HepG2 (cell line): ENCODE measurements around the gene NOB1. TPM values are rescaled to one million over a fixed set of nuclear protein-coding genes. Genes with fewer than 3 reads are reported as not detected.
A peak's percentile ranks its signal among the peaks of the same experiment; 100 is the strongest.

Source experiments
- DR1 ChIP-seq: sonication (generic); formaldehyde crosslinking; IDR thresholded peaks from 2 replicates; pipeline ENCODE4 v1.8.0; 2021; ENCODE audit warnings: mild to moderate bottlenecking, missing genetic modification reagents, inconsistent platforms
- EEA1 ChIP-seq: sonication (generic); formaldehyde crosslinking; IDR thresholded peaks from 2 replicates; pipeline ENCODE4 v1.5.1; 2020; ENCODE audit warnings: mild to moderate bottlenecking, missing genetic modification reagents, borderline replicate concordance
- JARID2 ChIP-seq: sonication (generic); formaldehyde crosslinking; IDR thresholded peaks from 2 replicates; pipeline ENCODE4 v1.8.1; 2023; ENCODE audit warnings: missing genetic modification reagents, inconsistent platforms; ENCODE audit not compliant: insufficient replicate concordance
- KAT7 ChIP-seq: IDR thresholded peaks from 2 replicates; pipeline ENCODE4 v1.6.1; 2018; ENCODE audit warnings: borderline replicate concordance, missing compliant biosample characterization
- NFIB ChIP-seq: sonication (generic); formaldehyde crosslinking; IDR thresholded peaks from 2 replicates; pipeline ENCODE4 v1.9.0; 2021; ENCODE audit warnings: missing genetic modification reagents, mild to moderate bottlenecking, borderline replicate concordance
- RXRA ChIP-seq: sonication (generic); formaldehyde crosslinking; IDR thresholded peaks from 2 replicates; pipeline ENCODE4 v1.5.1; 2020; ENCODE audit warnings: missing genetic modification reagents
- SMYD3 ChIP-seq: sonication (generic); formaldehyde crosslinking; IDR thresholded peaks from 2 replicates; pipeline ENCODE4 v1.8.1; 2023; ENCODE audit warnings: mild to moderate bottlenecking, missing genetic modification reagents
- ZNF292 ChIP-seq: sonication (generic); formaldehyde crosslinking; IDR thresholded peaks from 2 replicates; pipeline ENCODE4 v1.8.1; 2022; ENCODE audit warnings: mild to moderate bottlenecking, low read depth, missing genetic modification reagents, borderline replicate concordance
- ZNF552 ChIP-seq: sonication (generic); formaldehyde crosslinking; IDR thresholded peaks from 2 replicates; pipeline ENCODE4 v1.9.0; 2022; ENCODE audit warnings: missing genetic modification reagents, mild to moderate bottlenecking, borderline replicate concordance
- ZNF674 ChIP-seq: sonication (generic); formaldehyde crosslinking; IDR thresholded peaks from 2 replicates; pipeline ENCODE4 v1.5.0; 2020; ENCODE audit warnings: low read depth, mild to moderate bottlenecking, missing genetic modification reagents
- polyA plus RNA-seq, 8 experiments: library from polyadenylated mRNA; depleted of rRNA in 3 of 8; stranded (reverse) in 7 of 8; unstranded in 1 of 8; fragments of >200 nt; fragmentation: Illumina TruSeq in 4 of 8; extraction: Trizol in 4 of 8; gene quantifications; 2 replicates each; pipeline versions ENCODE4 v1.2.1 to v1.2.3, GENCODE V29; 2011 to 2016; ENCODE audit warnings: low read depth in 4 of 8, missing spikeins in 1 of 8, mixed read lengths in 1 of 8; ENCODE audit not compliant: insufficient read depth in 1 of 8
- total RNA-seq, 5 experiments: library from RNA; depleted of rRNA; stranded (reverse); fragments of >200 nt; fragmentation: Illumina TruSeq; extraction: Trizol; gene quantifications; 2 replicates each; pipeline ENCODE4 v1.2.3, GENCODE V29; 2016; ENCODE audit warnings: low read depth in 1 of 5
- TF ChIP-seq, protein P1 (sequence below): sonication (generic); formaldehyde crosslinking; IDR thresholded peaks from 2 replicates; pipeline ENCODE4 v1.5.0; 2020; ENCODE audit warnings: missing genetic modification reagents, mild to moderate bottlenecking, borderline replicate concordance
- TF ChIP-seq, protein P2 (sequence below): sonication (generic); formaldehyde crosslinking; IDR thresholded peaks from 2 replicates; pipeline ENCODE4 v1.5.0; 2020; ENCODE audit warnings: mild to moderate bottlenecking, missing genetic modification reagents, moderate library complexity
- TF ChIP-seq, protein P3 (sequence below): sonication (generic); formaldehyde crosslinking; IDR thresholded peaks from 2 replicates; pipeline ENCODE4 v1.8.1; 2023; ENCODE audit warnings: missing genetic modification reagents, inconsistent platforms, borderline replicate concordance
- TF ChIP-seq, protein P4 (sequence below): sonication (generic); formaldehyde crosslinking; IDR thresholded peaks from 2 replicates; pipeline ENCODE4 v1.4.0; 2020; ENCODE audit warnings: missing genetic modification reagents
- TF ChIP-seq, protein P5 (sequence below): sonication (generic); formaldehyde crosslinking; IDR thresholded peaks from 2 replicates; pipeline ENCODE4 v1.8.0; 2022; ENCODE audit warnings: missing genetic modification reagents, mild to moderate bottlenecking, inconsistent platforms, borderline replicate concordance
- TF ChIP-seq, protein P6 (sequence below): sonication (generic); formaldehyde crosslinking; IDR thresholded peaks from 2 replicates; pipeline ENCODE4 v1.5.0; 2020; ENCODE audit warnings: mild to moderate bottlenecking, missing genetic modification reagents
- TF ChIP-seq, protein P7 (sequence below), 2 experiments: fragments of 450-650 bp in 1 of 2; sonication (generic) in 1 of 2; formaldehyde crosslinking; IDR thresholded peaks; 2 replicates each; pipeline versions ENCODE4 v1.5.0 to v1.8.0; 2020 to 2022; ENCODE audit warnings: mild to moderate bottlenecking in 1 of 2, missing genetic modification reagents in 1 of 2

The NOB1 gene
- total and polyA plus RNA-seq, 2 of the 13 experiments (the other 11 are each of a cell fraction or from before 2014, with no cell fraction given): 47.1 to 162 TPM

DNA sequence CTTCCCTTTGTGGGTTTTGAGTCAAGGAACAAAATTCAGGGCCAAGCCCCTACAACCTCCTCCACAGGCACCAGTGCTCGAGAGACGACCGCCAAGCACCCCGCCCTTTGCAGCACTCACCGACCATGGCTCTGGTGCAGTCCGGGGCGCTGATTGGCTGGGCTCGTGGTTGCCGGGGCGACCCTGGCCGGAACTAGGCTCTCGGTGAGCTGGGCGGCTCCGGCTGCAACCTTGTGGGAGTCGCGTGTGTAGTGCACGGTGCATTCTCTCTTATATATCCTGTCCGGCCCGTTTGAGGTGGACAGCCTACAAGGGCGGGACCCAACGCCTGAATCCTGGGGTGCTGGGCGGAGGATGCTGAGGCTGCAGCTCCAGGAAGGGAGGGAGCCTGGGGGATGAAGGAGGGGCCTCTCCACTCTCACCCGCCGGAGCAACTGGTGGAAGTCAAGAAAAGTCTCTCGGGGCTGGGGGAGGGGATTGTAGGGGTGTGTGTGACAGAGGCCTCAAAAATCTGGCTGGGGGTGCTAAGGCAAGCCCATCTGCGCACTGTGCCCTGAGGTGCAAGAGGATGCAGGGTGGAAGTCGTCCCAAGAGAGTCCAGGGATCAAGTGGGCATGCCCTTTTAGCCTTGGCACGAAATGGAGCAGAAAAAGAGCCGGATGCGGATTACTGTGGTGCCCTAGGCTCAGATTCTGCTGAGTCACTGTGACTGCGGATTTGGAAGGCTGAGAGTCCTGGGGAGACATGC is 28.2 kb downstream of the NOB1 start, which contains the start of gene NQO1 (continued):
- no peak for TF ChIP-seq NFIB (CRISPR knock-in tag)
- no peak; the same call in 1 of the 2 replicates for TF ChIP-seq SMYD3
- TF ChIP-seq, protein P1, sequence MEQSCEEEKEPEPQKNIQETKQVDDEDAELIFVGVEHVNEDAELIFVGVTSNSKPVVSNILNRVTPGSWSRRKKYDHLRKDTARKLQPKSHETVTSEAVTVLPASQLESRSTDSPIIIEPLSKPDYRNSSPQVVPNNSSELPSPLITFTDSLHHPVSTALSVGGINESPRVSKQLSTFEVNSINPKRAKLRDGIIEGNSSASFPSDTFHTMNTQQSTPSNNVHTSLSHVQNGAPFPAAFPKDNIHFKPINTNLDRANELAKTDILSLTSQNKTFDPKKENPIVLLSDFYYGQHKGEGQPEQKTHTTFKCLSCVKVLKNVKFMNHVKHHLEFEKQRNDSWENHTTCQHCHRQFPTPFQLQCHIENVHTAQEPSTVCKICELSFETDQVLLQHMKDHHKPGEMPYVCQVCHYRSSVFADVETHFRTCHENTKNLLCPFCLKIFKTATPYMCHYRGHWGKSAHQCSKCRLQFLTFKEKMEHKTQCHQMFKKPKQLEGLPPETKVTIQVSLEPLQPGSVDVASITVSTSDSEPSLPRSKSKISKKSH: 0 out of 2 replicates have a peak, but pooled peaks have one; percentile 64
- no peak for TF ChIP-seq ZNF674 (CRISPR knock-in tag)
- TF ChIP-seq, protein P2, sequence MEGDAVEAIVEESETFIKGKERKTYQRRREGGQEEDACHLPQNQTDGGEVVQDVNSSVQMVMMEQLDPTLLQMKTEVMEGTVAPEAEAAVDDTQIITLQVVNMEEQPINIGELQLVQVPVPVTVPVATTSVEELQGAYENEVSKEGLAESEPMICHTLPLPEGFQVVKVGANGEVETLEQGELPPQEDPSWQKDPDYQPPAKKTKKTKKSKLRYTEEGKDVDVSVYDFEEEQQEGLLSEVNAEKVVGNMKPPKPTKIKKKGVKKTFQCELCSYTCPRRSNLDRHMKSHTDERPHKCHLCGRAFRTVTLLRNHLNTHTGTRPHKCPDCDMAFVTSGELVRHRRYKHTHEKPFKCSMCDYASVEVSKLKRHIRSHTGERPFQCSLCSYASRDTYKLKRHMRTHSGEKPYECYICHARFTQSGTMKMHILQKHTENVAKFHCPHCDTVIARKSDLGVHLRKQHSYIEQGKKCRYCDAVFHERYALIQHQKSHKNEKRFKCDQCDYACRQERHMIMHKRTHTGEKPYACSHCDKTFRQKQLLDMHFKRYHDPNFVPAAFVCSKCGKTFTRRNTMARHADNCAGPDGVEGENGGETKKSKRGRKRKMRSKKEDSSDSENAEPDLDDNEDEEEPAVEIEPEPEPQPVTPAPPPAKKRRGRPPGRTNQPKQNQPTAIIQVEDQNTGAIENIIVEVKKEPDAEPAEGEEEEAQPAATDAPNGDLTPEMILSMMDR (CRISPR knock-in tag): no peak
- TF ChIP-seq, protein P3, sequence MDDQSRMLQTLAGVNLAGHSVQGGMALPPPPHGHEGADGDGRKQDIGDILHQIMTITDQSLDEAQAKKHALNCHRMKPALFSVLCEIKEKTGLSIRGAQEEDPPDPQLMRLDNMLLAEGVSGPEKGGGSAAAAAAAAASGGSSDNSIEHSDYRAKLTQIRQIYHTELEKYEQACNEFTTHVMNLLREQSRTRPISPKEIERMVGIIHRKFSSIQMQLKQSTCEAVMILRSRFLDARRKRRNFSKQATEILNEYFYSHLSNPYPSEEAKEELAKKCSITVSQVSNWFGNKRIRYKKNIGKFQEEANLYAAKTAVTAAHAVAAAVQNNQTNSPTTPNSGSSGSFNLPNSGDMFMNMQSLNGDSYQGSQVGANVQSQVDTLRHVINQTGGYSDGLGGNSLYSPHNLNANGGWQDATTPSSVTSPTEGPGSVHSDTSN (CRISPR knock-in tag): no peak
- peak; percentile 98 for TF ChIP-seq DR1 (CRISPR knock-in tag)
- no peak for TF ChIP-seq JARID2
- no peak for TF ChIP-seq EEA1 (CRISPR knock-in tag)
- TF ChIP-seq, protein P4, sequence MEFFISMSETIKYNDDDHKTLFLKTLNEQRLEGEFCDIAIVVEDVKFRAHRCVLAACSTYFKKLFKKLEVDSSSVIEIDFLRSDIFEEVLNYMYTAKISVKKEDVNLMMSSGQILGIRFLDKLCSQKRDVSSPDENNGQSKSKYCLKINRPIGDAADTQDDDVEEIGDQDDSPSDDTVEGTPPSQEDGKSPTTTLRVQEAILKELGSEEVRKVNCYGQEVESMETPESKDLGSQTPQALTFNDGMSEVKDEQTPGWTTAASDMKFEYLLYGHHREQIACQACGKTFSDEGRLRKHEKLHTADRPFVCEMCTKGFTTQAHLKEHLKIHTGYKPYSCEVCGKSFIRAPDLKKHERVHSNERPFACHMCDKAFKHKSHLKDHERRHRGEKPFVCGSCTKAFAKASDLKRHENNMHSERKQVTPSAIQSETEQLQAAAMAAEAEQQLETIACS (CRISPR knock-in tag): no peak
- TF ChIP-seq ZNF292 (CRISPR knock-in tag): 0 out of 2 replicates have a peak, but pooled peaks have one; percentile 18
- peak; percentile 15; the same call in 1 of the 2 replicates for TF ChIP-seq KAT7 (CRISPR knock-in tag)
- TF ChIP-seq ZNF552: no peak
- TF ChIP-seq, protein P5, sequence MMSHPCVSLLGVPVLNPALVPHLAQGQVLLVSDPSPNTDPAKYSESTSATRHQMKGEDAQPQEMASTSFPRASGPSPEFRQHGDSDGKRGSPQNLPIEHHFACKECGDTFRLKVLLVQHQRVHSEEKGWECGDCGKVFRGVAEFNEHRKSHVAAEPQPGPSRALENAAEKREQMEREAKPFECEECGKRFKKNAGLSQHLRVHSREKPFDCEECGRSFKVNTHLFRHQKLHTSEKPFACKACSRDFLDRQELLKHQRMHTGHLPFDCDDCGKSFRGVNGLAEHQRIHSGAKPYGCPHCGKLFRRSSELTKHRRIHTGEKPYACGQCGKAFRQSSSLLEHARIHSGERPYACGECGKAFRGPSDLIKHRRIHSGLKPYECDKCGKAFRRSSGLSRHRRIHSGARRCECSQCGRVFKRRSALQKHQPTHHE: no peak; the same call in 1 of the 2 replicates
- TF ChIP-seq, protein P6, sequence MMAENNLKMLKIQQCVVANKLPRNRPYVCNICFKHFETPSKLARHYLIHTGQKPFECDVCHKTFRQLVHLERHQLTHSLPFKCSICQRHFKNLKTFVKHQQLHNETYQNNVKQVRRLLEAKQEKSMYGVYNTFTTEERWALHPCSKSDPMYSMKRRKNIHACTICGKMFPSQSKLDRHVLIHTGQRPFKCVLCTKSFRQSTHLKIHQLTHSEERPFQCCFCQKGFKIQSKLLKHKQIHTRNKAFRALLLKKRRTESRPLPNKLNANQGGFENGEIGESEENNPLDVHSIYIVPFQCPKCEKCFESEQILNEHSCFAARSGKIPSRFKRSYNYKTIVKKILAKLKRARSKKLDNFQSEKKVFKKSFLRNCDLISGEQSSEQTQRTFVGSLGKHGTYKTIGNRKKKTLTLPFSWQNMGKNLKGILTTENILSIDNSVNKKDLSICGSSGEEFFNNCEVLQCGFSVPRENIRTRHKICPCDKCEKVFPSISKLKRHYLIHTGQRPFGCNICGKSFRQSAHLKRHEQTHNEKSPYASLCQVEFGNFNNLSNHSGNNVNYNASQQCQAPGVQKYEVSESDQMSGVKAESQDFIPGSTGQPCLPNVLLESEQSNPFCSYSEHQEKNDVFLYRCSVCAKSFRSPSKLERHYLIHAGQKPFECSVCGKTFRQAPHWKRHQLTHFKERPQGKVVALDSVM (CRISPR knock-in tag): peak; percentile 52; the same call in 1 of the 2 replicates
- peak; percentile 49; the same call in 1 of the 2 replicates for TF ChIP-seq RXRA (CRISPR knock-in tag)
- TF ChIP-seq, protein P7, sequence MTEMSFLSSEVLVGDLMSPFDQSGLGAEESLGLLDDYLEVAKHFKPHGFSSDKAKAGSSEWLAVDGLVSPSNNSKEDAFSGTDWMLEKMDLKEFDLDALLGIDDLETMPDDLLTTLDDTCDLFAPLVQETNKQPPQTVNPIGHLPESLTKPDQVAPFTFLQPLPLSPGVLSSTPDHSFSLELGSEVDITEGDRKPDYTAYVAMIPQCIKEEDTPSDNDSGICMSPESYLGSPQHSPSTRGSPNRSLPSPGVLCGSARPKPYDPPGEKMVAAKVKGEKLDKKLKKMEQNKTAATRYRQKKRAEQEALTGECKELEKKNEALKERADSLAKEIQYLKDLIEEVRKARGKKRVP (CRISPR knock-in tag; IDR thresholded peaks at IDR 0.05): no peak; a peak in 1 of 4 replicates
